NCI-H524 treated with DMSO at 0.1 percent for 48 hours (cell line): Measurements from ENCODE around the gene TMEM184A.

Source experiments
- DNase-seq: peaks from one replicate; lab custom pipeline; 2025; lab: John Stamatoyannopoulos, UW

Gene TMEM184A

DNA sequence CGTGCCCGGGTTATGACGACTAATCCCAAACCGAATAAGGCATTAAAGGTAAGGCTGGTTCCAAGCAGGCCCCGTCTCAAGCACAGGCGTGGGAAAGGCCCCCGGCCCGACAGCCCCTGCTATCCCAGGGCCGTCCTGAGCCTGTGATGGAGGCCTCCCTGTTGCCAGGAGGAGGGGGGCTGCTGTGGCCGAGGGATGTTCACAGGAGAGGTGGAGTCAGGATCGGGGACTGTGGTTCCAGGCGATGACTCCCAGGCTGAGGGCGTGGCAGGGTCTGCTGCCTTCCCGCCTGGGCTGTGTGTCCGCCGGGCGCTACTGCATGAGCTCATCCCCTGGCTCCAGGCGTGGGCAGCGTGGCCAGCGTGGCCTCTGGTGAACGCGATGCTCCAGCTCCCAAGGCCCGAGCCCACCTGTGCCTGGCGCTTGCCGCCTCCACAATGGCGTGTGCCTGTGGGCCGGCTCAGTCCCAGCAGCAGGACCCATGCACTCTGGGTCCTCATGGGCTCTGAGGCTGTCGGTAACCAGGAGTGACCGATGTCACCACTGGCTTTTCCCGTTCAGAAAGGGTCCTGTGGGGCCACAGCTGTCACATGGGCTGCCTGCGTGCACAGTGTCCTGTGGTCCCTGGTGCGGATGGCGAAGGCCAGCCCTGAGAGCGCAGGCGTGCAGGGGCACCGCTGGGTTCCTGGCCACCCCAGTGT is 16.7 kb downstream of the TMEM184A start:
- no peak for DNase-seq

DNA sequence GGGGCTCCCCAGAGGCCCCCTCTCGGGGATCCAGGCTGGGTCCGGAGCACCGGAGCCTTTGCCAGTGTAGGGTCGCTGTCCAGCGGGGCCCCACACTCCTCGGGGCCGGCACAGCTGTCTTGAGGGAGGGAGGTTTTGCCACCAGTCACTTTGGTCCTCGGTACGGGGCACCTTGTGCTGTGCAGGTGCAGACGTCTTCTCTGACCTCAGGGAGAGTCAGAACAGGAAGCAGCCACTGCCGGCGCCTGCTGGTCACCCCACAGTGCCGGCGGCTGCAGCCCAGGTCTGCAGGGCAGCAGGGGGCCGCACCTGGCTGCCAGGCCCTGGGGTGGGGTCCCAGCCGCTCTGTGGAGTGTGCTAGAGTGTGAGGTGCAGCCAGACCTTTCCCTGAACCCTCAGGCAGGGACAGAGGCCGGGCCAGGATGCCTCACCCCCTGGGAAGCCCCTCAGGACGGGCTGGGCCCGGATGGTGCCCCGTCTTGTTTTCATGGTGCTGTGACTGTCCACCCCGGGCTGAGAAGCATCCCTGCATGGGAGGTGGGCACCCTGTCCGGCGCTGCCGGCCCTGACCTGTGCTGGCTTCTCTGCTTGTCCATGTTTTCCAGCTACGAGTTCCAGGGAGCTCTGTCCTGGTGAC is 17.3 kb downstream of the TMEM184A start:
- no peak for DNase-seq

DNA sequence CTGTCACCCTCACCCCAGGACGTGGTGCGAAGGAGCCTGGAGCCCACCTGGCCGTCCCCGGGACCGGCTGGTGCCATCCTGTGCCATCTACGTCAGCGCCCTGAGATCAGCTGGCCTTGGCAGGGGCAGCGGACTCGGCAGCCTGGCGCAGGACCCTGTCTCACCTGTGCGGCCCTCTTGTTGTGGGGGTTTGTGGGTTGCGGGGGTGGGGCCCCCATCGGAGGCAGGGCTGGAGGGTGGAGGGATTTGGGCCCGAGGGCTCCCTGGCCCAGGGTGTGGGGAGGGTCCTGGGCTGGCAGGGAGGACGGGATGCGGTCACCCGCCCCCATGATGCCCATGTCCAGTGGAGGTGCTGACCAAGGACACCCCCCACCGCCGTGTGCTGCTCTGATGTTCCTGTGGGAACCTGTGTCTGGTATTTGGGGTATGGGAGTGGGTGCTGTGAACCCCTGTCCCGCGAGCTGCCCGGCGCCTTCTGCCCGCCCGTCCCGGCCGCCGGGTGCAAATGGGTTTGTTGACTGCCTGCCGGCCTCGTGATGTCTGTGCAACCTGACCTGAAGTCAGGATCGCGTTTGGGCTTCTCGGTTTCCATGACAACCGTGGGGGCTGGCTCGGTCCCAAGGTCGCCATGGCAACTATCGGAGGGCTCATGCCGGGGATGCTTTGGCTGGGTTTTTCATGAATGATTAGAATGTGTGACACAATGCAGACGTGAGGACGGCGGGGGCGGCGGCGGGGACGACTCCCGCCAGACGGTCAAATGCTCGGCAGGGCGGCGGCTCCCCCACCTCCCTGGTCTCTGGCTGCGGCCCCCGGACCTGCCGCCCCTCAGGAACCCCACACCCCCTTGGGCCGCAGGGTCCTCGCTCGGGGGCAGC is 18.2 kb downstream of the TMEM184A start:
- no peak for DNase-seq

DNA sequence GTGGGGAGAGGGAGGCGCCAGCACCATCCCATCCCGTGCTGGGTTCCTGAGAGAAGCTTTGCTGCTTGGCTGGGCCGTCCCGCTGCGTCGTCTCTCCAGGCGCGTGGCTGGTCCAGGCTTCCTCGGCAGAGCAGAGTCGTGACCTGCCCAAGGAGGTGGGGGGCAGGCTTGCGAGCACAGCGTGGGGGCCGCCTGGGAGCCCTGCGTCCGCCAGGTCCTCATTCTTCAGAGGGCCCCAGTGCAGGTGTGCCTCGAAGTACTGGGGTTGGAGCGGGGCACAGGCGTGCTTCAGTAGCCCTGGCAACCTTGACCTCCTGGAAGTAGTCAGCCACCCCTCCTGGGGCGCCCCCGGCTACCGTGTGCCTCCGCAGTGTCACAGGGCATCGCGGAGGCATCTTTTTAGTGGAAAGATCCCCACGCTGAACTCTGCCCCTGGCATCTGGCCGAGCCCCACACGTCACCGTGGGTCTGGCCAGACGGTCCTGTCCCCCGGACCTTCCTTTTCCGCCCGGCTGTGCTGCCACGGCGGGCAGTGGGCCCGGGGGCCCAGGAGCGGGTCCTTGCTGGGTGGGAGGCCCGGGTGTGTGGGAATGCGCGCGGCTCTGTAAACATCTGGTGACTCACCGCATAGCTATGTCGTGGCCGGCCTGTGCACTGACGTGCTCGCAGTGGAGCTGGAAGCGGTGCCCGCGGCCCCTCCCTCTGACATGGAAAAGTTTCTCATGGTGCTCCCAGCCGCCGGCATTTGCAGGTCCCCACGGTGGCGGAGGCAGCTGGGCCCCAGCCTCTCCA is 19.1 kb downstream of the TMEM184A start:
- DNase-seq: no peak

DNA sequence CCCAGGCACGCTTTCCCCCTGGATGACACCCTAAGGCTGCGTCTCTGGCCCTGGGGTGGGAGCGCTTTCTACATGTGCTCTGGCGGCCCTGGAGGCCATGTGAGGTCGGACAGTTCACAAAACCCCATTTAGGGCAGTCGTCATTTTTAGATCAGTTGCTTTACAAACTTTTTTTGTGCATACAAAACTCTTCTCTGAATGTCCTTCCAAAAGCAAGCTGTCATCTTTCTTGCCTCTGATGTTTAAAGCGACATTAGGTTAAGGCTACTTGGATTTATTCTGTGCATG is 19.6 kb downstream of the TMEM184A start:
- DNase-seq: no peak

DNA sequence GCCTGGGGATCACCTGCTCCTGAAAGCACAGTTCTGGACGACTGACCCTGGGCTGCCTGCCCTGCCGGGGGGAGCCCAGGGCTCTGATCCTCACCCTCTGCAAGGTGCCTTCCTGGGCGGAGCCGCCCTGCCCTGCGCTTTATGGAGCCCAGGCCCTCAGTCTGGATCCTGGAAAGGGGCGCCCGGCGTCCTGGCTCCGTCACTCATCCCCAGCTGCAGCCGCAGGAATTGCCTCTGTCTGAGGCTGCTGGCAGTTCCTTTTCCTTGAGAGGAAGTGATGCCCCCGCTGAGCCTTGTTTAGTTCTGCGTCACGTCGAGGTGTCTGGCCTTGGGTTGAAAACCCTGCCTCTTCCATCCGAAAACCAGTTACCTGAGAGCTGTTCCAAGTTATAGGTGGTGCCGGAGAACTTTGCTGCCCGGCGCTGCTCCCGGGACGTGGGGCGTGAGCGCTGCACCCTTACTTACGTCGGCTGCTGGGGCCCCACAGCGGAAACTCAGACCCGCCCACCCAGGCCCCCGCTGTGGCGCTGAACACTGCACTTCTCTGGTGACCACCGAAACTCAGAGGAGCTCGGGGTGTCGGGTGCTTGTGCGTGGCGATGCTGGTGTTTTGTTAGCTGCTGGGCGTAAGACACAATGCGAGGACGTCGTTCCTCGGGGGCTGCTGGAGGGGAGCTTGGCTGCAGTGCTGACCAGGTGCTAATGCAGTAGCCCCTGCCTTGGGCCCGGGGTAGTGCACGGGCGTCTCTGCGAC is 20.1 kb downstream of the TMEM184A start:
- no peak for DNase-seq

DNA sequence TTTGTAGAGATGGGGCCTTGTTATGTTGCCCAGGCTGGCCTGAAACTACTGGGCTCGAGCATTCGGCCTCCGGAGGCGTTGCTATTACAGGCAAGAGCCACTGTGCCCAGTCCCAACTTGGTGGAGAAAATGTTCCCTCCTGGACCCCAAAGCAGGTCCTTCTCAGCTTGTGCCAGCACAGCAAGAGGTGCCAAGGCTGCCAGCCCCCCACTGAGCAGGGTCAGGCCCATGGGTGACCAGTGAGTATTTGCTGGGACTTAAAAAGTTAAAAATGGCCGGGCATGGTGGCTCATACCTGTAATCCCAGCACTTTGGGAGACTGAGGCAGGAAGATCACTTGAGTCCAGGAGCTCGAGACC is 20.9 kb downstream of the TMEM184A start:
- DNase-seq: no peak

DNA sequence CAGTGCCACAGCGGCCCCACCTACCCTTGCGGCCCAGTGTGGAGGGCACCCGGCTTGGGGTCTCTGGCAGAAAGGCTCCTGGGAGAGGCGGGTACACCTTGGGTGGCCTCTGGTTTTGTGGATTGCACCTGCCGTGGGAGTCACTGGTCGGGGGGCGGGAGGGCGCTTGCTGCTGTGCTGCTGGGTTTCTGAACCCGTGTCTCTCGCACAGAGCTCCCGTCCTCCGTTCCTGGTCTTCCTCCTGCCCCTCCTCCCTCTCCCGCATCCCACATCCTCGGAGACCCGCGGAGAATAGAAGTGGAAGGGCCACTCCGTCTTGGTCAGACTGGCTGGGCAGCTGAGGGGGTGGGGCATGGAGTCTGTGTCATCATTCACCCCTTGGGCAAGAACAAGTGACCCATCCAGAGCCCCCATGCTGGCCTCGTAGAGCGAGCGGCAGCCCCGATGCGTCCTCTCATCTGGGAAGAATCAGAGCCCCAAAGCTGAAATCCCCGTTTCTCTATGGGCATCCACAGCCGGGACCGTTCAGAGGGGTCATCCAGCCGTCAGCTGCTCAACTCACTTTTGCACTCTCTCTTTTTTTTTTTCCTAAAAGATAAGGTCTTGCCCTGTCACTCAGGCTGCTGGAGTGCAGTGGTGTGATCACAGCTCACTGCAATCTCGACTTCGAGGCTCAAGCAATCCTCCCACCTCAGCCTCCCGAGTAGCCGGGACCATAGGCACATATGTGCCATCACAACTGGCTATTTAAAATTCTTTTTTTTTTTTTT is 21.5 kb downstream of the TMEM184A start:
- no peak for DNase-seq

DNA sequence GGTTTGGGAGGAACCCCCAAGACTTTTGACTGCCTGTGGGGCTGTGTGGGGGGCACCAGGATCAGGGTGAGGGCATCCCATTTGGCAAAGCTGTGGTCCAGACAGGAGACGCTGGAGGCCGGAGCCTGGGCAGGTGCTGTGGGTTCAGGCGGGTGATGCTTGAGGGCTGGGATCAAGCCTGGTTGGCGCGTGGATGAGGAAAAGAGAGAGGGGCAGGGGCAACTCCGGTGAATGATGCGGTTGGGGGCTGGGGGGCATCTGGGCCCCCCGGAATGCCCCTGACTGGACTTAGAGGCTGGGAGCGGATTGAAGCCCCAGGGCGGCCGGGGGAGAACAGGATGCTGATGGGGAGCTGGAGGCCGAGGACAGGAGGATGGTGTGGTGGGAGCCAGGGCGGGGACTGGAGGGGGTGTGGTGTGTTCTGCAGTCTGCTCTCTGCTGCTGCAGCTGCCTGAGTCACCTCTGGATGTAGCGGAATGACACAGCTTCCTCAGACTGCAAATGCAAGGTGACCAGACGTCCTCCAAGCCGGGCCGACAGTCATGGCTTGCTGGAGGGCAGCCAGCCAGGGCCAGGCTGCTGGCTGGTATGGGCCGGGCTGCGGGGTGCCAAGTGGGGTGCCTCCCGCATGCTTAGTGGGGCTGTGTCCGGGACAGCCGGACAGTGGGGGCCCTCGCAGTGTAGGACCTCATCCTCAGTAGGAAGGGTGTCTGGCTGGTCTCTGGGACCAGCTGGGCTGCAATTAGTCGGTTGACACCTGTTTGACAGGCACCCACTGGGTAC is 22.3 kb downstream of the TMEM184A start:
- DNase-seq: no peak

DNA sequence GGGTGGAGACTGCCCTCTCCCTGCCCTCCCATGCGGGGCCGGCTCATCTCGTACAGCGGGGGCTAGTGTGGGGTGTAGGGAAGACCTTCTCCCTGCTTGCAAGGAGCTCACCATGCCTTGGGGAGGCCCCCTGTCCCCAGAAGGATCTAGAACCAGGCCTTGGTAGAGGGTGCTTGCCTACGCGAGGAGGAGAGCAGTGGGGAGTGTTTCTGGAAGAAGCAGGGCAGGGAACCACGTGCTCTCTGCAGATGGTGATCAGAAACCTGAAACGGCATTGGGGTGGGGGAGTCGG is 22.8 kb downstream of the TMEM184A start:
- no peak for DNase-seq

DNA sequence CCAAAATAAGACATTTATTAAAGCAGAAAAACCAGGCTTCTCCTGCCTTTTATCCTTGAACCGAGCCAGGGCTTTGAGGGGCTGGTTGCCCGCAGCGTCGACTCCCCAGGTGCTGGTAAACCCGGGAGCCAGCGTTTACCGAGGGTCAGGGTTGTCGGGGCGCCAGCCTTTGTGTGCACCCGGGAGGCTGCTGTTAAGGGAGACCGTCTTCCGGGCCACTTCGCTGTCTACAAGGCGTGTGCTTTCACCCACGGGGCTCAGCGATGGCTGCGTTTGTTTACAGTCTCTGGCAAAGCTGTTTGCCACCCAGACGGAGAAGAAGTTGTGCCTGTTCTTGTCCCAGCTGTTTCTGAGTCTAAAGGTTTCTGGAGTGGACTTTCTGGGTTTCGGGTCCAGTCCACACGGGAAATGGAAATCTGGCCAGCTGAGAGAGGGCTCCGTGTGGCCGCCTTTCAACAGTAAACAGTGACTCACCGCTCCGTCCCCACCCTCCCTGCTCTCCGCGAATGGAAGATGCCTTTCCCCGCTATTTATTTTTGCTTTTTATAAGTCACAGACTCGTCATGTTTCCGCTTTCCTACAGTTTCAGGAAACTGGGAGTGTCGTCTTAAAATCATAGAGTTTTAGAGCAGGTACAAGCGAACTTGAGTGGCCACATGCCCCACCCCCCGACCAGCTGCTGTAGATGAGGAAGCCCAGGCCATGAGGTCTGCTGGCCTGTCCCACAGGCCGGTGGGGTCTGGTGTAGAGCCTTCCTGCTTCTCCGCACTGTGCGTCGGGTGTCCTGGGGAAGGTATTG is 23.4 kb downstream of the TMEM184A start:
- DNase-seq: no peak

DNA sequence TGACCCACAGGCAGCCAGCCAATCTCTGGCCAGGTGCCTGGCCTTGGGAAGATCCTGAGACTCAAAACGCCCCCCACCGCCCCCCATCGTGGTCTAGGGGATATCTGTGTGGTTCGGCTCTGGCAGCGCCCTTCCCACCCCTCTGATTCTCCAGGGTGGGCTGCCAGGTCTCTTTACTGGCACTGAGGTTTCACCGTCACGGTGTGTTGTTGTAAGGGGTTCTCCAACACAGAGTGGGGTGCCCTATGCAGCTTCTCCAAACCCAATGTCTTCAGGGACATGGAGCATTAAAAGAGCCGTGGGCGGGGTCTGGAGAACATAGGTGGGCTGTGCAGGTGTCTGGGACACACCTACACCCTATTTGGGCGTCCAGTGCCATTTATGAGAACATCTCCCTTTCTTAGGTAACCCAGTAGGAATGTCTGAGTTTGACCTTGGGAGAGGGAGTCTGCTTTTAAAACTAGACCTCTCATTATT is 24.0 kb downstream of the TMEM184A start:
- no peak for DNase-seq

DNA sequence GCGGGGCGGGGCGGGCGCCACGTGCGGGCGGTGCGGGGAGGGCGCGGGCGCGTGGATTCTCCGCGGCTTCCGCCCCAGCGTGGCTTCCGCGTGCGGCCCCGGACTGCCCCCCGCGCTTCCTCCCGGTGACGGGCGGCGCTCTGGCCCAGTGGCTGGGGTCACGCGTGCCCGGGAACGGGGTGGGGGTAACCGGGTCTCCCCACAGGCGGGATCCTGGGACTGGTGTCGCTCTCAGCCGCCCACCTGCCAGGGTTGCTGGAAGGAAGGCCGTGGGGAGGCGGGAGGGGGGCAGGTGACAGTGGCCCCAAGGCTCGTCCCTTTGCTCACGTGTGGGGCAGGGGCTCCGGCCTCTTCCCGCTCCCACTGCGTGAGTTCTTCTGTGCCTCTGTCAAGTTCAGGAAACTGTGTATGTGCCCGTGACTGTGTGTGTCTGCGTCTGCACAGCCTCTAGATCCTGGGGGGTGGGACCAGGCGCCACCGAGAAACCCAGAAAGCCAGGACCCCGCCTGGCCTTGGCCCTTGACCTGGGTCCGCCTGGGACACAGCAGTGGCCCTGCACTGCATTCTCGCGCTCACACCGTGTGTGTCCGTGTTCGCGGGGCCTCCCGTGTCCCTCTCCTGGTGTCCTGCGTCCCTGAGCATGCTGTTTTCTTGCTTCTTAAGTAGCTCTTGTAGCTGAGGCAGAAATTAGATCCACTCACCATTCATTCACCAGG is 24.6 kb downstream of the TMEM184A start:
- no peak for DNase-seq

DNA sequence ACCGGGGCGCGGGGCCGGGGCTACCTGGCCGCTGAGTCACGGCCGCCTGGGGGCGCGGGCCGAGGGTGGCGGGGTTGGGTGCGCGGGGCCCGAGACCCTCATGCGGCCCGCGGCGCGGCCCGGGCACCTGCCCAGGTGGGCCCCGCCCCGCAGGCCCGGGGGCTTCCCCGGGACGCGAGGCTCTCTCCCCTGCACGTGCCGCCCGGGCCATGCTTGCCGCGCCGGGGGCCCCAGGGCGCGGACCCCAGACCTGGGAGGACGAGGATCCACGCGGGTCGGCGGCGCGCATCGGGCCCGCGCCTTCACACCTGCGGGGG is 25.1 kb downstream of the TMEM184A start:
- DNase-seq: no peak

DNA sequence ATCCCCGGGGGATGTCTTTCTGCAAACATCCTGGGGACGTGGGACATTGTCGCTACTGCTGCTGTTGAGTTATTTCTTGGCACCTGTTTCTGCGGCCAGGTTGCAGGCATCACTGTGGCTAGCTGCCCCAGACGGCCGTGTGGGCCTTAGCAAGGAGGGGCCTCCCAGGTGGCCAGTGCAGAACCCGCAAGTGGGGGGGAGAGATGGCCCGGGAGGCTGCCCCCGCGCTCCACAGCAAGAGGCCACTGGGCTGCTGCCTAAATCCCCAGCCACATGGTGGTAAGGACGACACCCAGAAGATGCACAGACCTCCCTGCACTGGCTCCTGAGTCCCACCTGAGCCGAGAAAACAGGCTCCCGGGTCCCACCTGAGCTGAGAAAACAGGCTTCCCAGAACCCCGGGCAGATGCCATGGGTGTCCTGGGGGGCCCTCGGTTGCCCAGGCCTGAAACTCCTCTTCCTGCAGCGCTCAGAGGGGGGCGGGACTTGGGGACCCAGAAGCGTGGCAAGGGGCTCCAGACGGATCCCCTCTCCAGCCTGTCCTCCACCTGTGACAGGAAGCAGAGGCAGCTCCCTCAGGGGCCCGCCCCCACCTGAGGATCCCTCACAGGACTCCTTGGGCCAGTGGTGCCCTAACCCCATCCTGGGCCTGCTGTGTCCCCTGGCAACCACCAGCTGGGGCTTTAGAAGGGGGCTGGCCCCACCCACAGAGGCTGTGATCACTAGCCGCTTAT is 26.5 kb downstream of the TMEM184A start:
- no peak for DNase-seq

DNA sequence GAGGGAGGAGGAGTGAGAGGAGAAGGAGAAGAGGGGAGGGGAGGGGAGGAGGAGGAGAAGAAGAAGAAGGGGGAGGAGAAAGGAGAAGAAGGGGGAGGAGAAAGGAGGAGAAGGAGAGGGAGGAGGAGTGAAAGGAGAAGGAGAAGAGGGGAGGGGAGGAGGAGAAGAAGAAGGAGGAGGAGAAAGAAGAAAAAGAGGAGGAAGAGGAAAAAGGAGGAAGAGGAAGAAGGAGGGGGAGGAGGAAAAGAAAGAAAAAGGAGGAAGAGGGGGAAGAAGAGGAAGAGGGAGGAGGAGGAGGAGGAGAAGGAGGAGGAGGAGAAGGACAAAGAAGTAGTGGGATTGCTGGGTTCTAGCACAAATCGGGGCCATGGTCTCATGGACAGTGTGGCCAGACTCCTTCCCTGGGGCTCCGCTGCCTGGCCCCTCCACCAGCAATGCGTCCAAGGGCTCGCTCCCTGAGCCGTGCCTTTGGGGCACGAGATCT is 29.7 kb downstream of the TMEM184A start:
- DNase-seq: no peak

DNA sequence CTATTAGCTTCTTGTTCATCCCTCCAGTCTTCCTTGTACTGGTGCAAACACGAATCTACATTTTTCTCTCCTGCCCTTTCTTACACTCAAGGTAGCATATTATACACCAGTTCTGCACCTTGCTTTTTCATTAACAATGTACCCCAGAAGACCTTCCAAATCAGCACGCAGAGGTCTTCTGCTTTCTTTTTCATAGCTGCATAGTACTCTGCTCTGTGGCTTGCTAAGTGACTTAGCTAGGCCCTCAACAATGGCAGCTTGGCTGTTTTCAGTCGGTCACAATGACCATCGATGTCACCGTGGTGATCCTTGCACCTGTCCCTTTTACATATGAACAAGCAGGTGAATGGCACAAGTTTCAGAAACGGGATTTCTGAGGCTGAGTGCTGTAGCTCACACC is 30.6 kb downstream of the TMEM184A start:
- no peak for DNase-seq

DNA sequence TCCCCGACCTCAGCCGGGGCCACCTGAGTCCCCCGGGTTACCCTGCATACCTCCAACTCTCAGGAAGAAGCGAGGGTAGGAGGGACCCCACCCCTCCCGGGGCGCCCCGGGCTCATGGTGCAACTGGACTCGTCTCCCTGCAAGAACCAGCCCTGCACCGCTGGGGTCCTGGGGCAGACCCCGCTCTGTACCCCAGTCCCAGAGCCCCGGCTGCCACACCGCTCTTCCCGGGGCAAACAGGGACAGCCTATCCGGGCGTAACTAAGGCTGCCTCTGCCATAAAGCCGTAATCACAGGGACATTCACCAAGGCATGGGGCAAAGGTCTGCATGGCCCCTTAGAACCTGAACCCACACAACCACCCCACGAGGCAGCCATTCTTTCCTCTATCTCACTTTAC is 32.2 kb downstream of the TMEM184A start:
- no peak for DNase-seq
